ENCODE measurements around the gene VAV2.
"Not testable (repeated sequence)": the region's sequence is repeated elsewhere in the genome, so short reads cannot be mapped to it uniquely, and the experiment has no call there.

VAV2 gene

GRCh38 chr9:133992780-133993634 is 883 bp upstream of the VAV2 start:
- peak overlapping the region; percentile 69 for H3K4me3 ChIP-seq (ENCODE audit: low read depth, low read length)
- TF ChIP-seq CTCF (IDR thresholded peaks at IDR 0.05; ENCODE audit: low read depth, low read length, missing control alignments), result peak; percentile 52
- DNase-seq (ENCODE audit: low read depth), result peak; percentile 78
- in situ Hi-C loops (cut with HindIII; ENCODE audit: low sequenced_read_pairs), result no loop called here

GRCh38 chr9:133991214-133991921 is 756 bp downstream of the VAV2 start:
- in situ Hi-C loops (cut with HindIII; ENCODE audit: low sequenced_read_pairs), result no loop called here
- no peak for DNase-seq (ENCODE audit: low read depth)
- TF ChIP-seq CTCF (IDR thresholded peaks at IDR 0.05; ENCODE audit: low read depth, low read length, missing control alignments), result no peak
- peak overlapping the region; percentile 69 for H3K4me3 ChIP-seq (ENCODE audit: low read depth, low read length)

DNA sequence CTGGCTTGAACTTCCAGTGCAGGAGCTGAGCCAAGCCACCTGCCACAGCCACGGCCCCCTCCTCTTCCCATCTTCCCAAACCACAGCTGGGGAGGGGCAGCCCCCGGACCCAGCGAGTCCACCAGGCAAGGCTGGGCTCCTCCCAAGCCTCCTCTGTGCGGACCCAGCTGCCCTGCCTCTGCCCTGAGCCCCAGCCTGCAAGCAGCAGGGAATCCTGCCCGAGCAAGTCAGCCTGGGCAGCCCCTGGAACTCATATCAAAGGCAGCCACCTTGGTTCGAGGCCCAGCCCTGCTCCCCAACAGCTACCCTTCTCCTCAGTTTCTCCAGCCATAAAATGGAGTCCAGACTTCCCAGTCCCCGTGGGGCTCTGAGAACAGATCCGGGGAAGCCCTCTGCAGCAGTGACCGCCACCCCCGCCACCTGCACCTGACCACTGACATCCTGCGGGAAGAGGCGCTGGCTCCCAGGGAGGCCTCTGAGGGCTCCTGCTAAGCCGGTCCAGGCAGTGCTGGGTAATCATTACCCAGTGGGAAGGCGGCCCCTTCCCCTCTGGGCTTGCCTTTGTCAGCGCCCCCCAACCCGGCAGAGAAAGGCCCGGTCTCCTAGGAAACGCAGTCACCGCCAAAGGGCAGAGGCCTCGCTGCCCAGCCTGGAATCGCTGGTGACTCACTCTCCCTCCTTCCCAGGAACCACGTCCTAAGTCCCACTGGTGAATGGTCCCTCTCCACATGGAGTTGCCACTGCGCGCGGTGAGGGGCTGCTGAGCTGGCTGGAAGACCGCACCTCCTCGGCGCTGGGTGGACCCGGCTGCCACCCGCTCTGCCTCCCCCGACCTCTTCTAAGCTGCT is 1.5 kb downstream of the VAV2 start:
- in situ Hi-C loops (cut with HindIII; ENCODE audit: low sequenced_read_pairs), result no loop called here
- H3K4me3 ChIP-seq (ENCODE audit: low read depth, low read length), result peak overlapping the region; percentile 69
- TF ChIP-seq CTCF (IDR thresholded peaks at IDR 0.05; ENCODE audit: low read depth, low read length, missing control alignments), result no peak
- DNase-seq (ENCODE audit: low read depth), result no peak

DNA sequence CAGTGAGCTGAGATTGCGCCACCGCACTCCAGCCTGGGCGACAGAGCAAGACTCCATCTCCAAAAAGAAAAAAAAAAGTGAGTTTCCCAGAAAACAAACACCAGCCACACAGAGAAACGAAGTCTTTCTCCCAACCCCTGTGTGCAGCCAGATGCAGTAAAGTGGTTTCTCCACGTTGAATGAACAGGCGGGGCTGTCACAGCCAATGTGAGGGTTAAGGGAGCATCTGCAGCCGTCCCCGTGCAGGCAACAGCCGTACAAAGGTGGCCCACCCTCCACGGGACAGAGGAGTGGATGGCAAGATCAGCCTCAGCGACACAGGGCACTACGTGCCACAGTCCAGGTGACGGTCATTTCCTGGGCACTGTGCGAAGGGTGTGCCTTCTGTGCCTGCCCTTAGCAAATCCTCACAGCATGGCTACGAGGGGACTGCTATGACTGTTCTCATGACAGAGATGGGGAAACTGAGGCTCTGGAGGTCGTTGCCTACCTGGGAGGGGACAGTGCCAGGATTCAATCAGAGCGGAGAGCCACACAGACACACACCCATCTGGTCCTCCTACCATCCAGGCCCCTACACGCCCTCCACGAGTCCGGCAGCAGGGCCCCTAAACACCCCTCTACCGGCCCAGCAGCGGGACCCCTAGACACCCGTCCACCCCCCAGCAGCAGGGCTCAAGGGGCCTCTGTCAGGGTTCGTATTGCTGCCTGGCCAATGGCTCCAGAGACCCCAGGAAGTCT is 2.3 kb downstream of the VAV2 start:
- TF ChIP-seq CTCF (IDR thresholded peaks at IDR 0.05; ENCODE audit: low read depth, low read length, missing control alignments), result no peak
- H3K4me3 ChIP-seq (ENCODE audit: low read depth, low read length), result peak overlapping the region; percentile 69
- in situ Hi-C loops (cut with HindIII; ENCODE audit: low sequenced_read_pairs), result no loop called here
- no peak for DNase-seq (ENCODE audit: low read depth)

DNA sequence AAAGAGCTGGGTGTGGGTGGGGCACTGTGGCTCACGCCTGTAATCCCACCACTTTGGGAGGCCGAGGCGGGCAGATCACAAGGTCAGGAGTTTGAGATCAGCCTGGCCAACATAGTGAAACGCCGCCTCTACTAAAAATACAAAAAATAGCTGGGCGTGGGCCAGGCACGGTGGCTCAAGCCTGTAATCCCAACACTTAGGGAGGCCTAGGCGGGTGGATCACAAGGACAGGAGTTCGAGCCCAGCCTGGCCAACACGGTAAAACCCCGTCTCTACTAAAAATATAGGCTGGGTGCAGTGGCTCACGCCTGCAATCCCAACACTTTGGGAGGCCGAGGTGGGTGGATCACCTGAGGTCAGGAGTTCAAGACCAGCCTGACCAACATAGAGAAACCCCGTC is 3.4 kb downstream of the VAV2 start:
- H3K4me3 ChIP-seq (ENCODE audit: low read depth, low read length); DNase-seq (ENCODE audit: low read depth); in situ Hi-C loops (cut with HindIII; ENCODE audit: low sequenced_read_pairs): not testable (repeated sequence)

- no peak overlapping the region for H3K4me3 ChIP-seq (ENCODE audit: low read depth, low read length)
- in situ Hi-C loops (cut with HindIII; ENCODE audit: low sequenced_read_pairs), result no loop called here
- no peak for TF ChIP-seq CTCF (IDR thresholded peaks at IDR 0.05; ENCODE audit: low read depth, low read length, missing control alignments)
- no peak for DNase-seq (ENCODE audit: low read depth)
Observed at GRCh38 chr9:133987946-133988665, 4.0 kb downstream of the VAV2 start.

All from astrocyte of the cerebellum (primary cell).